IPS-NIHi7 (cell line): ENCODE measurements around the gene ITPKB.

ENCODE experiments used
- DNase-seq: peaks from one replicate; pipeline ENCODE4 v3.0.0; 2012; ENCODE audit warnings: mixed read lengths; ENCODE audit errors: extremely low spot score

Gene ITPKB

DNA sequence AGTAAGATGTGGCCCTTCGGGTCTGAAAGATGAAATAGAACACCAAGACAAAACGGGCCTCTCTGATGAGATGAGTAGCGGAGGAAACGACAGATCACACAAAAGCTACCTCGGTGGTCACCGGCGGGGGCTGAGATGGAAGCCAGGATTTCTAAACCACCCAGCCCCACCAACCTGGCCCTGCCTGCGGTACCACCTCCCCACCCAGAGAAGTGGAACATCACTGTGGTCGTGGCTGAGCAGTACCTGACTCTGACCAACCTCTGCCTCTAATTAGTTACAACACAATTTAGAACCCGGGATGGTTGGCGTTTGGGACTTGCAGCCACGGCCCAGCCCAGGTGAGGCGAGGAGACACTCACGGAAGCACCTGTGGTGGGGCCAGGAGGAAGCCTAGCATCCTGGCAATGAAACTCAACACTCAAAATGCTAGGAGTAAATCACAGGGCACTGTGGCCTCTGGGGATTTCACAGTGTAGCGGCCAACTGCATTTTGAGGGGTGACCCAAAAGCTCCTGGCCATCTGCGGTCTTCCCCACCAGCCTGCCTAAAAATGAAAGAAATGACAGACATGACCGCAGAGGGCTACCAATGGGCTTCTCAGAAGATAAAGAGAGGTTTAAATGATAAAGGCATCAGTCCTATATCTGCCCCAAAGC, 73.4 kb downstream of the ITPKB start:
- DNase-seq, result no peak

DNA sequence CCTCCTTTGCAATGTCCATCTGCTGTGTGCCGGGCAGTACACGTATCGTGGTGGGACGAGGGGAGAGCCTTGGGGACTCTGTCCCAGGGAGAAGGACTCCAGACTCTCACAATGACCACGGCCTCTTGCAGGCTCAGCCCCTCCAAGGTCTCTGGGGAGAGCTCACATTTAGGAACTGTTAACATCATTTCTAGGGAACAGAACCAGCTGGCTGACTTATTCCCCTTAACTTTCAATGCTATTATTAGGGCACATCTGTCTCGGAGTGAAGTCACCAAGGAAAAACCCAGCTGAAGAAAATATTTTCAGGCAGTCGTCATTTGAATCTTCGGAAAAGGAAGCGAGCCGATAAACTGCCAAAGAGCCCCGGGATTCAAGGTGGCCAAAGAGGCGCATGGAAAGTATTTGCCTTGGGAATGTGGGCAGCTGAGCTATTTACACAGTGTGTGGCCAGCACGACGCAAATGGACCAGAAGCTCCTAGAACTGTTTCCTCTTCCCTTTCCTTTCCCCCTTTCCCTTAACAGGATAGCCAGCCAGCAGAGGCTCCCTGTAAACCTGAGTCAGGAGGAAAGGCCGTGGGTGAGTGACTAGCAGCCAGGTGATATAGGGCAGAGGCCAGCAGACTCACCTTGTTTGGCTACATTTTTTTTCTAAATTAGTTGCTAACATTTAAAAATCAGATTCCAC, 74.5 kb downstream of the ITPKB start:
- DNase-seq, result no peak

DNA sequence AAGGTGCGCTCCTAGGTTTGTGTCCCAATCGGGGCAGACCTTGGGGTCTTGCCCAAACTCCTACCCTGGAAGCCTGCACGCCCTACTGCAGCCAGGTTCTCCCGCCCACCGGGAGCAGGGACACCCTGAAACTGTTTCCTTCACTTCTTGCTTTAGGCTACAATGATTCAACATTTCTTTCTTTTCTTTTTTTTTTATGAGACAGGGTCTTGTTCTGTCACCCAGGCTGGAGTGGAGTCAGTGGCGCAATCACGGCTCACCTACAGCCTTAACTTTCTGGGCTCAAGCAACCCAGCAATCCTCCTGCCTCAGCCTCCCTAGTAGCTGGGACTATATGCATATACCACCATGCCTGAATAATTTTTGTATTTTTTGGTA, 75.8 kb downstream of the ITPKB start:
- DNase-seq, result no peak

DNA sequence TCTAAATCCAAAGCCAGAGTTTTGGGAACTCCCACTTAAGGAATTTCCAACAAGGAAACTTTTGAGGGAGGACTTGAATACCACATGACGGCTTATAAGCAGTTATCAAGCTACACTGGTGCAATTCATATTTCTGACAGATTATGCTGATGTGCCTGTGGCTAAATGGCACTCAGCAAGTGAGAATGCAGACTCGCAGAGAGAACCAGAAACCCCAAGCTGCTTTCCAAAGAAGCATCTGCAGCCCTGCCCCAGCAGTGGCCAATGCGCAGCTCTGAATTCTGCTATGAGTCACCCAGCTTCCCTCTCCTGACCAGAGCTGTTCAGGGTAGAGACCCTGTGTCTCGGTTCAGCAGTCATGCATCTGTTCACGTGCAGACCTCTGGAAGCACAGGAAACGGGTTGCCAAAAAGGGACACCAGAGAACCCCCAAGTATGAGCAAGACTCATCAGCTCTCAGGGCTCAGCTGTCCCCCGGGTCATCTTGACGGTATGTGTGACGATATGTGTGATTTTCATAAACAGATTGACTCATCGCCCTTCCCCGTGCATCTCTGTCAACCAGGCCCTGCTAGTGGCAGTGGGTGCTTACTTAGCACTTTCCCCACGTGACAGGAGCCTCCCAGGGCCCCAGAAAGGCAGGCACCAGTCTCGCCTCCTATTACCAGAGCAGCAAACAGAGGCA, 76.3 kb downstream of the ITPKB start:
- peak; percentile 57 for DNase-seq

DNA sequence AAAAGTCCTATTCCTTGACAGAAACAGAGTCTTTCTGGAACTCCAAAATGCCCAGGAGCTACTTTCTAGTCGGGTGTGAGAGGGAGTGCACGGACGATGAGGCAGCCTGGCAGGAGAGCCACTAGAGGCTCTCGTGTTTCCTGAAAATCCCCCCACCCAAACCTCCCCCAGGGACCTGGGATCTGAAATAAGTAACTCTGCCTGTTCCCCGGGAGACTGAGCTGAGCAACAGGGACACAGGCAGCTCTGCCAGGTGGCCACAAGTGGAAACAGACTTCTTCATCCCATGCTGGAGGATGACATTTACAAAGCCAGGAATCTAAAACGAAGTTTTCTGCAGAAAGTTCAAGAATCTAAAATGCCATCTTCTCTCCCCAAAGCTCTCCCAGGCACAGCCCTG, 77.1 kb downstream of the ITPKB start:
- DNase-seq, result no peak

DNA sequence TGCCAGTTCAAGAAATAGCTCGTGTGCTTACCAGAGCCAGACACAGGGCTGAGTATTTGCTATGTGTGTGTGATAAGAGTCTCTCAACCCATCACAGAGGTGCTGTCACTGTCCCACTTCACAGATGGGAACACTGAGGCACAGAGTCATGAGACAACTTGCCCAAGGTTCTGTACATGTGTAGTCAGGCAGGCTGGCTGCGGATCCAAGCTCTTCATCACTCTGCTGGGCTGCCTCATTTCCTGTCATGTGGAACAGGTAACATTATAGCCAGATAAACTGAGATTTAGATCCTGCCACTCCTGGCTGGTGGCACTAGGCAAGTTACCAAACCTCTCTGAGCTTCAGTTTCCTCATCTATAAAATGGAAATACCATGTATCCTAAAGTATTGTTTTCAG, 77.8 kb downstream of the ITPKB start:
- DNase-seq, result no peak

DNA sequence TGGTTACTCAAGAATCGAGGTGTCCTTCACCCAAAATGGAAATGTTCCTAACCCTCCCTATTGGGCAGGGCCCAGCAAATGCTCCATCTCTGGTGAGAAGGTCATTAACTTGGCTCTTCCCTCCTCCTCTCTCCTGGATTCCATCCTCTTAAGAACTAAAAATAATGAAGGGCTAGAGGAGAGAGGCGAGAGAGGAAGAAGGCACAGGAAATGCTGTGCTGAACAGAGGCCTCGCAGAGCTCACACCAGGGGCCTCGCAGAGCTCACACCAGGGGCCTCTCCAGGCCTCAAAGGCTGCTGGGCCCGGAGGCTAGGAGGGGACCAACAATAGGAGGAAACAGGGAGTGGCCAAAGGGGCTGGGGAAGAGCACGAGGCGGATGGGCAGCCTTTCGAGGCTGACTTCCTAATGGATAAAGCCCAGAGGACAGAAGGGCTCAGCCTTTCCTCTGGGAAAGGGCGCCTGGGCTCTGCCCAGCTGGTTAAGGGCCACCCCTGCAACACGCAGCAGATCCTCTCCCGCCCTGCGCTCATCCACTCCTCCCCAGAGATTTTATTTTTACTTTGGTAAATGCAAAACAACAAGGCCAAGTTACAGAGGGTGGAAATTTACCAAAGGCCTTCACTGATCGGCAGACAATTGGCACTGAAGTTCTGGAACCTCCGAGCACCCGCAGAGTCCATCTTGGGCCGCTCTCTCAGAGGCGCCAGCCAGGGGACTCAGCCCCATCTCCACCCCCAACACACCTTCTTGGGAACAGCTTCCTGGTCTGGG, 78.5 kb downstream of the ITPKB start:
- no peak for DNase-seq

DNA sequence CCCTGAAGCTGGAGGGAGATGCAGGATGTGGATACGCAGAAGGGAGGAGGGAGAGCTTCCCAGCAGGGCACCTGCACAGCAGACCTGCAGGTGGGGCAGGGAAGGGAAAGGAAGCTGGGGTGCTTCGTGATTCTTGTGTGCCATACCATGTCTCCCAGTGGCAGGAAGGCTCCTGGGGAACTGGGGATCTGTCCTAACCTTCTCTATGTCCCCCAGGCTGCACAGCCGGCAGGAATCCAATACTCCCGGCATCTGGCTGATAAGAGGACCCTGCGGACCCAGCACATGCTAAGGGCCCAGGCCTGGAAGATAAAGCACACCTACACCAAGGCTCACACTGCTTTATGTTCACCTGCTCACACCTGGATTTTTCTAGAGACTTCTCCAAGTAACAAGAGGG, 79.4 kb downstream of the ITPKB start:
- no peak for DNase-seq

DNA sequence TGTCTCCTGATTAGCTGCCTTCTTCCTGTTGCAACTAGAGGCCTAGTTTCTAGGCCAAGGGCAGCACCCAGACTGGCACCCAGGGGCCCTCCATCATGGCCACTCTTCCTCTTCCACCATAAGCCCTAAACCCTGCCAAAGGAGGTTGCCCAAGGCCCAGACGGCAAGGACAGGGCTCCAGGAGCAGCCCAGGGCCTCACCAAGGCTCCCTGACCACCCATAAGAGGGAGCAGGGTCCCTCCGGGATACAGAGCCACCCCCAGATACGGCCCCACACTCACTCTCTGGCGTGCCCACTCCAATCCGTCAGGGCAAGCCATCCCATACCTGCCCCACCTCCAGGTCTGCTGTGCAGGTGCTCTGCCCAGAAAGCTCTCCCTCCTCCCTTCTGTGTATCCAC, 79.9 kb downstream of the ITPKB start:
- no peak for DNase-seq

DNA sequence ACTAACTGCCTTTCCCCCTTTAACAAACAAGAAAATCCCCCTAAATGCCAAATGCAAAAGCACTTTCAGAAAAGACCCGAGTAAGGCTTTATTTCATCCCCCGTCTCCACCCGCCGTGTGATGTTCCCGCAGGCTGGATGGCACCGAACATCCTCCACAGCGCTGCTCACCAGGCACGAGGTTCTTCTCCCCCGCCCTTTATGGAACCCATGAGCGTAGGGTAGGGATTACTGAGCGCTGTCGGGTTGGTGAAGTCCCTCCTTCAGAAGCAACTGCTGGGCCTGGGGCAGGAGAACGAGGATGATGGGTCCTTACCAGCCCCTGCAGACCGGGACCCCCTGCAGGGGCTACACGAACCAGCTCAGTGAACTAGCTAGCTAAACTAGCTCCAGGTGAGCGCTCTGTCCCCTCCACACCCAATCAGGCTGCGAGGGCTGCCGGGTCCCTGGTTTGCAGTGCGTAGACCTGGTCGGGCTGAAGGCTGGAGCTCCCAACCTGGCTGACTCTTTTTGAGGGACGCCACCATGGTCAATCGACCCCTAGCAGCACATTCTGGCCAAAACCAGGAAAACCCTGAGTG, 80.4 kb downstream of the ITPKB start:
- no peak for DNase-seq

DNA sequence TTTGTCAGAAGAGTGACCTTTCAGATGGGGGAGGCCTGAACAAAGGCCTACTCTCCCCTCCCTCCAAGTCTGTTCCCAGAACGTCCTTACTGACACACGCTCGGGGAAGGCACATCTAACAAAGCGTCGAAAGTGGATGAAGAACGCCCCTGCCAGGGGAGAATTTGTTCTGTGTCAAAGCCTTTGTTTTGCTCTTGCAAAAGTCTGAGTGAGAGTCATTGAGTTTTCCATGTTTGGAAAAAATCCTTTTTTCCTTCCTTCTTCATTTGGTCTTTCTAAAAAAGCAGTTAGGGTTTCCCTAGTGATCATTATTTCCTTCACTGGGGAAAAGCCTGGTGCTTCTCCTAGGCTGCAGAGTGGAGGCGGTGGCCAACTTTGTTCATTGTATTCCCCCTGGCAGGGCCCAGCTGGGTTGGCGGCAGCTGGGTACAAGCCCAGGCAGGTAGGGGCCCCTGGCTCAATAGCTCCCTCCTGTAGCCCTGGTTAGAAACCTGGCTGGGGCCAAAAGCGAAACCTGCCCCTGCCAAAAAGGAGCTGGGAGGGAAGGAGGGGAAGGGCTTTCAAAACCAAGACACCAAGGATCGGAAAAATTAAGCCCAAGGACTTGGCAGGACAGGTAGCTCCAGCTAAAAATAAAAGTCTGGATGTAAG, 81.1 kb downstream of the ITPKB start:
- no peak for DNase-seq

DNA sequence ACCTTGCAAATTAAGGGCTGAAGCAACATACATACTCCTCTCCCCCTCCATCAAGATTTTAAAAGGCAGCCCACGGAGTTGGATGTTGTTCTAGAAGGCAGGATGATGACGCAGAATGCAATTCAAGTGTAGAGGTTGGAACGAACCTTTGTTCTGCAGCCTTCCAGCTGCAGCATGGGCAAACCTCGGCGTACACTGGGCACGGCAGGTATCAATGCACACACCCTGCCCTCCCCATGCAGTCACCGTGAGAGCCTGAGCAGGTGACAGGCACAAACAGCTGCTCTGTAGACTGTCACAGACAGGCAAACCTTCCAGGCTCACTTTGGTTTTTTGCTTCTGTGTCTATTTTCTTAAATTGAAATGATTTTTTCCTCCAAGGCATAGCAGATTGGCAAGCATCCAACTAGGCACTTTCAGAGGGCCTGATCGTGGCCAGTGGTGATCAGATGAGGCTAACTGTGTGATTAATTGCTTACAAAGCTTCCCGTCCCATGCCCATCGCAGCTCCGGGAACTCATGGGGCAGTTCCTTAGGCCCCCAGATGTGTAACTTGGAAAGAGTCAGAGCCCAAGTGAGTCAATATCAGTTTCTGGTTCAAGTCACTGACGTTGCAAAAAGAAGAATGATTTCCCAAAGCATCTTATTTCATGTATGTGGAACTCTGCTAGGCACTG, 82.3 kb downstream of the ITPKB start:
- DNase-seq, result no peak

DNA sequence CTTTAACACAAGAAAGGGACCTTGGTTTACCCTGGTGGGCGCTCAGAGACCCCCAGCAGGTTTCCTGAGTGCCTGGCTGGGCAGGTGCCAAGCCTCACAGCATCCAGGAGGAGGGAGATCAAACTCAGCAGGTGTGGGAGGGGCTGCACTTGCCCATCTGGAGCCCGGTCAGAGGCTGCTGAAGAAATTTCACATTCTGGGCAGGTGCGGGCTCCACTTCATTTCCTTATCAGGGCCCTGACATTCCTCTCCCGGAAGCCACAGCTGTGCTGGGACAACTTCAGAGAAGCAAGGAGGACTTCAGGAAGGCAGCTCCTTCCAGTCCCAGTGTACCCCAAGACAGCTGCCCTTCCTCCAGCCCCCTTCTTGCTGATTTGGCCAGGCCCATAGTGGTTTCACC, 82.9 kb downstream of the ITPKB start:
- DNase-seq, result no peak

DNA sequence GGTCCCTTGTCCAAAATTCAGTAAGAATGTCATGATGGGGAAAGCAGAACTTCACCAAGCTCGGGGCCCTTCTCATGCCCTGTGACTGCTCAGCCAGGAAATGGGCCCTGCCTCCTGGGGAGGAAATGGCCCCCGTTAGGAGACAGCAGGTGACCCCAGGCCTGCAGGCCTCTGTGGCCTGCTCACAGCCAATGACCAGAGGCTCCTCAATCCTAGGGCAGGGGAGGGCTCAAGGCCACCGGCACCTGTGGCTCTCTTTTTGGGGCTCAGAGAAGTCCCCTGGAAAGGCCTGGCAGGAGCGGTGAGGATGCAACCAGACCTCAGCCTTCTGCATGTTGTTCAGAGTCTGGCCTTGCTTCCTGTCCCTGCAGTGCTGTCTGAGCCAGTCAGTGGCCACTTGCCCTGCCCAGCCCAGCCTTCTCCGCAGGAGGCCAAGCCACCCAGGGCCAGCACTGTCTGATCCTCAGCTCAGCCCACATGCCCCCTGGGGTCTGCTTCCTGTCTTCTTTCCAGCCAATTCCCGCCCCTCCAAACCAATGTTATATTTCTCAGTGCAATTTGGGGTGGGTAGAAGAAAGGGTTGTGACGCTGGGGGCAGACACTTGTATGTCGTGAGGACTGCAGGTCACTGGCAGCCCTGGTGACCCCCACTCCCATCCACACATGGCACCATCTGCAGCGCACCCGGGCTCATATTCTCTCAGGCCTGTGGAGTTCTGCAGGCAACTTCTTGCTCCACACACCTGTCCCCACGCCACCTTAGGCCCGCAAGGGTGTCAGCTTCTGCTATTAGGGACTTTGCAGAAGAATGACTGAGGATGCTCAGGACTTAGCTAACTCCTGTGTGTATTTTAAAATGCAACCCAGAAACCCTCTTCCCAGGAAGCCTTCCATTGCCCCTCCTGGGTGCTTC, 83.6 kb downstream of the ITPKB start:
- no peak for DNase-seq

DNA sequence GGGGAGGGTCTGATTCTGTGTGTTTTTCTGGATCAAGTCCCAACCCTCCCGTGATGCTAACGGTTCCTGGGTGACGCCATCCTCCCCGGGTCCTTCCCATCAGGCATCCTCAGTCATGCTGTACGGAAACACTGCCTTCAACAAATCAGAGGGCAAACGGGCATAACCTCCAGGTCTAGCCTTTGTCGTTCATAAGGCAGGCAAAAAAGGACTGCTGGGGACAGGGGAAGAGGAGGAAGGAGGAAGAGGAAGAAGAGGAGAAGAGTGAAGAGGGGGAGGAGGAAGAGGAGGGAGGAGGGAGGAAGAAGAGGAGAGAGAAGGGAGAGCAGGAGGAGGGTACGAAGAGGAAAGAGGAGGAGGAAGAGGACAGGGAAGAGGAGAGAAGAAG, 84.4 kb downstream of the ITPKB start:
- no peak for DNase-seq

DNA sequence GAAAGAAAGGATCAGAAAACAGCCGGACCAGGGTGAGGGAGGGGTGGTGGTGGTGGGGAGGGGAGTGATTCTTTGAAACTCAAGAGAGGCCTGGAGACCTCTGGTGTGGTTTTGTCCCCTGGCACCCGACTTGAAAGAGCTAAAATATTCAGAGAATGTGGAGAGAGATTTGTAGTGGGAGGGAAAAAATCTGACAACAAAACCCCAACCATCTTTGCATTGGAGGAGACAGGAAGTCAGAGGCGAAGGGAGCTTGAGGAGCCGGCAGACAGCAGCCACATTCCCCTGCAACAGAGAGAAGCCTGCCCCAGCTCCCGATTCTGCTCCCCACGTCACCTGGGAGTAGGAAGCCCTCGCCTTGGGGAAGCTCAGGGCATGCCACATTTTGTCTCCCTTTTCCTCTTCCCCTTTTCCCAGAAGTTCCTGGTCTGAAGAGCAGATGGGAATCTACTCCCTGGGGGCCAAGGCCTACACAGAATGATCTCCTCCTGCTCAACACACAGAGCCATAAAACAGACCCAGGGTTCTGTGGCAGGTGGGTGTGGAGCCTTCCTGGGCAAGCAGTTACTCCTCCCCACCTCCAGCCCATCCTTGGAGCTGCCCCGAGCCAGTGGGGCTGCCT, 84.9 kb downstream of the ITPKB start:
- DNase-seq, result peak; percentile 73

DNA sequence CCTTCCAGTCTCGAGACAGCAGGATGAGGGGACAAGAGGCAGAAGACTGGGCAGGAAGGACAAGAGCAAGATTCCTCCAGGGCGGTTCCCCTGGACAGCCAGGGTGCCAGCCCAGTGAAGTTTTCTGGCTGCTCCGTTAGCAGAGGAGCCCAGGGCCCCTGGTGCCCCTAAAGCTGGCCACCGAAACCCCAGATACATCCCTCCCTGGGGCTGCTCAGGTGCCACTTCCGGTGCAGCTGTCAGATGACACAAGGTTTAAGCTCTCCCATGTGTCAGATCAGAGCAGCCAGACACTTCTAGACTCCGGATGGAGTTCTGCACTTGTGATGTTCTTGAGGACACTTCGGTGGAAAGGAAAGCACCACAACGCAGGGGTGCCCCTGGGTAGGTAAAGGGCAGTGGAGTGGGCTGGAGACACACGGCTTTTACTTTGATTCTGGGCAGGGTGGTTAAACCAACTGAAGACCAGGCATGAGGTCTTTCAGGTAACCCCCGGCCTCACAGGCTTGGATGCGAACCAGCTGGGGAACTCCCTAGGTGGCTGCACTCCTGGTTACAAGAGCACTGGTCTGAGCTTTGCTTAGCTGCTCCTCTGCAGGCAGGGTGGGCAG, 85.7 kb downstream of the ITPKB start:
- no peak for DNase-seq

DNA sequence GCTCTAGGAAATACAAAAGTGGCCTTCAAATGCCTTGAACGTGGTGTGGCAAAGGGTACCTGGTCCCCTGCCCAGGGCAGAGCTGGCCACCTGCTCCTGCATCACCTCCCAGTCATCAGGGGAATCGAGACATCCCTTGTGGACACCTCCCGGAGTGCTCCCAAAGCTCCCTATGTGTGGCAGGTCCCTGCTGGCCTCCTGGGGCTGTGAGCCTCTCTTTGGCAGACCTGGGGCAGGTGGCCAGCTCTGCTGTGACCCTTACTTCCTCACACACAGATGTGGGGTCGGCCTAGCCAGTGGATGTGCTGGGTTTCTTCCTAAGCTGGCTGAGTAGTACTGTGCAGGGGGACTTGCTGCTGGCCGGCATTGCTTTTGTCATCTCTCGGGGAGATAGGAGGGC, 86.5 kb downstream of the ITPKB start:
- DNase-seq, result no peak

DNA sequence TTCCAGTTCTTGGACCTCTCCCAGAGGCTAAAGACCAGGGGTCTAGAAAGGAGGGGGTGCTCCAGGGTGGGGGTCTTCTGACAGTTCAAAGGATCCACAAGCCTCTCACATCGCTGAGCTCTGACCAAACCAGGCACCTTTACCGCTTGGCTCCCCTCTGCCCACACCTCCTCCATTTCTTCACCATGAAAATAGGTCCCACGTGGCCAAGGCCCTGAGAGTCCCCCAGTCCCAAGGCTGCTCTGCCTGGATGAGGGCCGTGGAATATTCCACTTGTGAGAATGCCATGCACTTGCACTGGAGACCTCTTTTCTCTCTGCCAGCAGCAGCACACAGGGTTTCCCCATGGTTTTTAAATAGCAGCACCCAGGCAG, 87.4 kb downstream of the ITPKB start:
- no peak for DNase-seq
